NCI-H510A (cell line): ENCODE data around the gene SALL2.

Experiments used
- DNase-seq: peaks from one replicate; lab custom pipeline; 2025; lab: John Stamatoyannopoulos, UW

SALL2 gene

DNA sequence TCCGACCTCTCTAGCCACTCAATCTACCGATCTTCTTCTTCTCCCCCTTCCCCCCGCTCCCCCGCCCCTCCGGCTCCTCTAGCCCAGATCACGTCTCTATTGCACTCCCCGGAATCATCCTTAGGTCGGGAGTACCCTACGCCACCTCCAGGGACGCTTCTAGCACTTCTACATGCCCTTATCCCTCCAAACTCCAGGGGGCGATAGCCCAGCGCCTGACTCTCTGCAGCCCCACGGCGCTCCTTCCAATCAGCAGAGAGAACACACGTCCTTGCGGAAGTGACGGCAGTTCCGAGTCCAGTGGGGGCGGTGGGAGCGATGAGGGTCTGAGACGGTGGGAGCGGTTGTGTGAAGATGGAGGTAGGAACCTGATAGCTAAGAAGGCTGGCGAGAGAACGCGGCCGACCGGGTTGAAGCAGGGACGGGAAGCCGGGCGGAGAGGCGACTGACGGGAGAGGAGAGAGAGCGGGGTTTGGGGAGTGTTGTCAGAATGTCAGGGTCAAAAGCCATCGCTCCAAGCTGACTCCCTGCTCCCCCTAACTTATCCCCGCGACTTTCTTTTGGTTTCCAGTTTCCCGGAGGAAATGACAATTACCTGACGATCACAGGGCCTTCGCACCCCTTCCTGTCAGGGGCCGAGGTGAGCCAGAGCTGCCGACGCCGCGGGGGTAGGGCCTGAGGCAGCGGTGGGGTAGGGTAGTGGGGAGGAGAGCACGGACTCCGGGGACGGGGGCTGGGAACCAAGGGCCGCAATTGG is 49.0 kb downstream of the SALL2 start, which contains the start of the genes RAB2B and TOX4:
Gene RAB2B, minus strand, starts transcription at position 35 of the 757 bp plus-strand sequence. CDS start 87 bp downstream, outside the sequence.
Gene TOX4, plus strand, starts transcription at position 271 of the 757 bp plus-strand sequence. Its CDS starts 84 bp downstream, at position 355.
- DNase-seq, result peak; percentile 97

DNA sequence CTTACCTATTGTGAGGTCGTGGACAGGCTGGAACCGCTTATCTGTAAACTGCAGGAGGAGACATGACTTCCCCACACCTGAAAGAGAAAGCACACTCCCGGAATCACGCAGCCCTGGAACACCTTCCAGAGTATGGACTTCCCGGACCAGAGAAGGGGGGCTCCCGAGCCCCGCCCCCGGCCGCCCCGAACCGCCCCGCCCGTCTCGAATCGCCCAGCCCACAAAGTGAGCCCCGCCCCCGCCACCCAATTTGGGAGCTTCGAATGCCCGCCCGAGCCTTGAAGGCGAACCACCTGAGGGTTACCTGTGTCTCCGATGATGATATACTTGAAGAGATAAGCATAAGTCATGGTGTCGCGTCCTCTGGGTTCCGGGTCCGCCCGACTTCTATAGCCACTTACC is 49.6 kb downstream of the SALL2 start:
- DNase-seq, result no peak

DNA sequence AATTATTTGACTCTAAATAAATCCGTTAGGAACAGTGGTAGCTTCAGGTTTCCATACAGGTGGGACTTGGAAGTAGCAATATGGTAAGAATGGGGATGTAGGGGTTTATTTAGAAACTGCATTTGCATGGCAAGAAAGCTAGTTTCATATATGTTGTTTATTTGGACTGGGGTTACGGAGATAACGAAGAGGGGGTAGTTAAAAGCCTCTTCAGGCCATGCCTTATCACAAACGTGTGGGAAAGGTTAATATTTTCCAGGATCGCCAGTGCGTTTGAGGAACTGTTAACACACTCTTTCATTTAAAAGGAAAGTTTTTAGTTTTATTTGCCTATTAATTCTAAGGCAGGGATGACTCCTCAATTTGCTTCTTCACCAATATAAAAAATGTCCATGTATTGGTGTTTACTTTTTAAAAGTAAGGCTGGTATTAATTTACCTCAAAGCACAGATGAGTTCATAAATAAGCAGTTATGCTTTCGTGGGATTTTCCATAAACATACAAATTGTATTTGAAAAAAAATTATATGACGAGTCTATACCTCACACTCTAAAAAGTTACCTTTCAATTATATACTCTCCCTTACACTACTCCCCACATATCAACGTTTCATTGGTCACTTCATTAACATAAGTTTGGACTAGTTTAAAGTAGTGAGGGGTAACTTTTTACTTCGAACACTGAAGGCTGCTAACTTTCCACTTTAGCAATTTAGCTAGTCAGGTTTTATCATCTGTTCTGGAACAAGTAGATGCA is 50.2 kb downstream of the SALL2 start:
- DNase-seq, result peak; percentile 7
